Stimulated activated naive B cell treated with anti-CD40 and anti-IgM and Interleukin-4, amounts not matched to agents 10 μg/mL and 1 μg/mL and 100 μg/mL, for 72 hours (primary cell): ENCODE results near the gene GCNA.
"Not testable (repeated sequence)": the region's sequence is repeated elsewhere in the genome, so short reads cannot be mapped to it uniquely, and the experiment has no call there.

Experiments
- ATAC-seq, 2 donors: fragments of 150-1000 bp; cut with Tn5 transposase; replicated peaks; 2 replicates each; pipeline ENCODE4 v1.10.0; 2021; ENCODE audit warnings: moderate library complexity in 1 of 2
- DNase-seq: peaks from one replicate; pipeline ENCODE4 v3.0.0; 2021
- H3K27ac Mint-ChIP-seq: one replicate; pipeline ENCODE4 v1.8.0; 2022; ENCODE audit warnings: mild to moderate bottlenecking, mixed read lengths
- H3K27me3 Mint-ChIP-seq, 2 donors: one replicate each; pipeline ENCODE4 v1.8.0; 2022; ENCODE audit warnings: mixed read lengths in 2 of 2
- H3K36me3 Mint-ChIP-seq, 2 donors: one replicate each; pipeline ENCODE4 v1.8.0; 2022; ENCODE audit warnings: mixed read lengths in 2 of 2, mild to moderate bottlenecking in 1 of 2
- H3K4me1 Mint-ChIP-seq, 2 donors: one replicate each; pipeline ENCODE4 v1.8.0; 2022; ENCODE audit warnings: mixed read lengths in 2 of 2, mild to moderate bottlenecking in 1 of 2
- H3K4me3 Mint-ChIP-seq, 2 donors: one replicate each; pipeline ENCODE4 v1.8.0; 2022; ENCODE audit warnings: mild to moderate bottlenecking in 2 of 2, mixed read lengths in 2 of 2, moderate library complexity in 1 of 2
- H3K9me3 Mint-ChIP-seq, 2 donors: one replicate each; pipeline ENCODE4 v1.8.0; 2022; ENCODE audit warnings: mixed read lengths in 2 of 2, mild to moderate bottlenecking in 1 of 2

The GCNA gene

DNA sequence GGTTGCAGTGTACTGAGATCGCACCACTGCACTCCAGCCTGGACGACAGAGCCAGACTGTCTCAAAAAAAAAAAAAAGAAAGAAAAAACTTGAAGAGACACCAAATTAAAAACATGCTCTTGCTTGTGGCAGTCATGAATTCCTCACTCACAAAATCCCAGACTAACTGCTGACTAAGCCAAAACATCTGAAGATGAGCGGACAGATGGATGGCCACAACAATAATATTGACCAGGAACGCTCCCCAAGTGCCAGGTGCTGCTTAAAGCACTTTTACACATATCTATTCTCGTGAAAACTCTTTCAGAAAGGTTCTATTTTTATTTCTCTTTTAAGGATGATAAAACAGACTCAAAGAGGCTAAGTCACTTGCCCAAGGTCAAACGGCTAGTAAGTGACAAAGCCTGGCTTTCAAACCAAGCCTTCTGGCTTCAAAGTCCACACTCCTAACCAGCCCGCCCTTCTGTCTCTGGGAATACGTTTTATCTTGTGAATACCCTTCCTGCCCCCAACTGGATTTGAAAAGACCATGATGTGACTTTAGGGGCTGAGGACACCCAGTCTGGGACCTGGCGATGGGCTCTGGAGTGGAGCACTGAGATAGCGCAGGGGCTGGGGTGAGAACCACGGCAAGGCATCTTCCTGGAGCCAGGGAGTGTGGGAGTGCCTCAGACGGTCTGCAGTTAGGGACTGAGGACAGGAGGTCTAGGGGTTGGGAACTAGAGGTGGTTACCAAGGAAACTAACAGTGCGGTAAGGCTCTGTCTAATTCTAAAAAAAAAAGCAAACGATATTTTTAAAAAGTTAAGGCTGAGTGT lies 49.6 kb downstream of the GCNA start:
- no peak for ATAC-seq
- Mint-ChIP-seq H3K4me1 (peaks cover 35 to 45% of the 10 kb centered on the region in 2 donors), H3K27ac (peak overlapping the region; percentile 7), H3K4me3 (no peak overlapping the region), H3K9me3 (no peaks in the 10 kb centered on the region), H3K36me3 (peaks cover 3 to 5% of the 10 kb centered on the region in 2 donors), H3K27me3 (no peaks in the 10 kb centered on the region)
- no peak for DNase-seq

DNA sequence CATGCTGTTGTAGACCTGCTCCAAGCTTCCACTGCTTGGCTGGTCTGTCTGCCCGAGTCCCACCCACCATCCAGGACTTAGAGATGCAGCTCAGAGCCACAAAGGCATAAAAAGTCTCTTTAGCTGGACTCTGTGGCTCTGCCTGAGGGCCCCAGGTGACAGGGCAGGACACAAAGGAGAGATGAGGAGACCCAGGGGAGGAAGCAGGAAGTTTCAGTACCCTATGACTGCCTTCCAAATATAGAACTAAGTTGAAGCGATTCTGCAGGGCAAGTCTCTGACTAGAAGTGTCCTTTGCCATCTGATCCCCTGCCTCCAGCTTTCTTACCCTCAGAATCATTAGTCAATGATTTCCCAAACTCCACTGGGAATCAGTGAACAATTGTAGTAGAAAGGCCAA lies 51.2 kb downstream of the GCNA start:
- DNase-seq (no peak), ATAC-seq (peak; percentile 82 to 92)
- H3K36me3 Mint-ChIP-seq = peaks cover 0 to 3% of the 10 kb centered on the region in 2 donors
- H3K9me3 Mint-ChIP-seq = no peaks in the 10 kb centered on the region
- no peak overlapping the region for H3K27ac Mint-ChIP-seq
- peaks cover 31 to 44% of the 10 kb centered on the region in 2 donors for H3K4me1 Mint-ChIP-seq
- no peaks in the 10 kb centered on the region for H3K27me3 Mint-ChIP-seq
- peak overlapping the region in 1 of 2 donors; percentile 18 for H3K4me3 Mint-ChIP-seq

DNA sequence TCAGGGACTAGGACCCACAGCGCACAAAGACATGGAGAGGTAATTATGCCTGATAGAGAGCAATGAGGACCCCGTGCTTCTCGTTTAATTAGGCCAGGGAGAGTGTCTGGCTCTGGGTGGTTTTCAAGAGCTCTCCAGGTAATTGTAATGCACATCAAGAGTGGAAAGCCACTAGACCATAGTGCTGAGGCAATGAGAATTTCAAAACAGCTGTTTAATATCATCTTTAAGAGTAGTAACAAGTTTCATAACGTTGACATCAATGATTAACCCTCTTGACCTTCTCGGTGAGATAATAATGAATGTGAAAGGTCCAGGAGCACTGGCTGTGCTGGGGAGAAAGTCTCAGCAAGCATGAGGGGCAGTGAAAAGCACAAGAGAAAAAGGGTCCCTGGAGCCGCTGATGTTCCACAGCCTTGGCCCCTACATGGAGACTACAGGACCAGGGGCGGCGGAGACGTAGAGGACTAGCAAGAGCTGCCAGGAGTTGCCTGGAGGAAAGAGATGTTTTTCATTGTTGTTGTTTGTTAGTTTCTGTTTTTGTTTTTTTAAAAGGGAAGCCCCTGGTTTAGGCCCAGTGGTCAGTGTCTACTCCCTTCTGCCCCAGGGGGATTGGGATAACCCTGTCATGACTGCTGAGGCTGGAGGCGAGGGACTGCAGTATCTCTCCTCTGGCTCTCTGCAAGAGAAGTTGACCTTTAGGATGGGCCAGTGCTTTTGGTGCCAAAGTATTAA lies 54.9 kb downstream of the GCNA start:
- DNase-seq (no peak), ATAC-seq (peak; percentile 45 to 68)
- Mint-ChIP-seq H3K27me3 (no peaks in the 10 kb centered on the region), H3K36me3 (no peaks in the 10 kb centered on the region), H3K9me3 (no peaks in the 10 kb centered on the region), H3K27ac (peak overlapping the region; percentile 17), H3K4me3 (peak overlapping the region in 1 of 2 donors; percentile 62), H3K4me1 (peaks cover 33 to 34% of the 10 kb centered on the region in 2 donors)

DNA sequence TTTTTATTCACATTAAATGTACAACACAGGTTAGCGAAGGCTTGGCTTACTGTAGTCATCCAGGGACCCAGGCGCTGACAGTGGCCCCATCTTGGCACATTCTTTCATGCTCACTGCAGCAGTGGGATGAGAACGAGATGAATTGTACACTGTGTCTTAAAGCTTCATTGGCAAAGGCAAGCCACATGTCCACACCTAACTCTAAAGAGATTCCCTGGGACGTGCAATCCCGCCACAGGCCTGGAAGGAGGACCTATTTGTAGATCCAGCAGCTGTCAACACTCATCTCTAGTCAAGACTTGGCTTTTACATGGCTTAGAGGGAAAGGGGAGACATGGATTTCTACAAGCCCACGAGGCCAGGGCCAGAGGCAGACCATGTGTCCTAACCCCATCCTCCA lies 56.1 kb downstream of the GCNA start:
- H3K9me3 Mint-ChIP-seq = no peaks in the 10 kb centered on the region
- peaks cover 23 to 27% of the 10 kb centered on the region in 2 donors for H3K4me1 Mint-ChIP-seq
- H3K4me3 Mint-ChIP-seq = no peak overlapping the region
- no peaks in the 10 kb centered on the region for H3K27me3 Mint-ChIP-seq
- DNase-seq (no peak), ATAC-seq (no peak)
- no peak overlapping the region for H3K27ac Mint-ChIP-seq
- H3K36me3 Mint-ChIP-seq = no peaks in the 10 kb centered on the region

DNA sequence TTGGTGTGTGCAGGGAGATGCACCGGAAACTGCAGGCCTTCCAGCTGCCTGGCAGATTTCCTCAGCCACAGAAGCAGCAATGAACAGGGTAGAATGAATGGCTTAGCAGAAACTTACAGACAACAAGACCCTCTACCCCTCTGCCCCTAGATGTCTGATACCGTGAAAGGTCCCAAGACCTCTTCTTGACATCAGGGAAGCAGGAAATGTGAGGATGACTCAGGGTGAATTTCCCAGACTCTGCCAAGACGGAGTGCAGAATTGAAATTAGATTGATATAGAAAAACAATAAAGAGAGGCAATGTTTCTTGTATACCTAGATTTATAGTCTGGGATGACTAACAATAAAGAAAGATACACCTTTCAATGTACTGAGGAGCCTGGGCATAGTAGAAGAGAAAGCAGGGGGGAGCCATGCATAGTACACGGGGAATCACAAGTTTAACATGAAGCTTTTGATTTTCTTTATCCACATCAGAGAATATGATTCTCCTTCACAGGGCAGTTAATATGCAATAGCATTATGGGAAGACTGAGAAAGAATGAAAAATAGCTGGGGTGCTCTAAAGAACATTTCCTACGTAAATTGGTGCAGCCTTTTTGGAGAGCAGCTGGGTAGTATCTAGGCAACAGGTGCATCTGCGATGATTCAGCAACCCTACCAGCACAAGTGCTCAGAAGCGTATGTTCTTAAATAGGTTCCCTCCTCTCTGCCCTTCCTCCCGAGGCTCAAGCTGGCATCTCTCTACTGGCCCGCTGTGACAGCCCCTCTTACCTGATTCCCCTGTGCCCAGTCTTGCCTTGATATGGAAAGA lies 58.4 kb downstream of the GCNA start:
- Mint-ChIP-seq H3K4me3 (no peak overlapping the region), H3K4me1 (peaks cover 16 to 20% of the 10 kb centered on the region in 2 donors), H3K27me3 (no peaks in the 10 kb centered on the region), H3K9me3 (no peaks in the 10 kb centered on the region), H3K27ac (peak overlapping the region; percentile 38), H3K36me3 (no peaks in the 10 kb centered on the region)
- DNase-seq (no peak), ATAC-seq (peak; percentile 63 to 65)

DNA sequence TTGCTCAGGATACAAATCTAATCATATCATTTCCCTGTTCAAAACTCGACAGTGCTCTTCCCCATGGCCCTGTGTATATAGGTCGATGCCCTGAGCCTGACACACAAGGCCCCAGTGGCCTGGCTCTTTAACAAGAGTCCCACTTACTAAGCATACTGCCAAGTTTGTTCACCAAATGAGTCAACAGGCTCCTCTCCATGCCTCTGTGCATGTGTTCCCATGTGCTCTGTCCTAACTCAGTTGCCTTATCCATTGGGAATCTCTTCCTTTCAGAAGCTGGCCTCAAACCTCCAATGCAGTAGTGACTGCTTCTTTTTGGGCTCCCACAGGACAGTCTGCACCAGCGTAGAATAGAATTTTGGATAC lies 59.0 kb downstream of the GCNA start:
- peaks cover 16 to 20% of the 10 kb centered on the region in 2 donors for H3K4me1 Mint-ChIP-seq
- no peaks in the 10 kb centered on the region for H3K27me3 Mint-ChIP-seq
- H3K27ac Mint-ChIP-seq = peak overlapping the region; percentile 38
- ATAC-seq (peak; percentile 35 to 41), DNase-seq (no peak)
- no peaks in the 10 kb centered on the region for H3K36me3 Mint-ChIP-seq
- H3K9me3 Mint-ChIP-seq = peaks cover 0 to 1% of the 10 kb centered on the region in 2 donors
- no peak overlapping the region for H3K4me3 Mint-ChIP-seq

DNA sequence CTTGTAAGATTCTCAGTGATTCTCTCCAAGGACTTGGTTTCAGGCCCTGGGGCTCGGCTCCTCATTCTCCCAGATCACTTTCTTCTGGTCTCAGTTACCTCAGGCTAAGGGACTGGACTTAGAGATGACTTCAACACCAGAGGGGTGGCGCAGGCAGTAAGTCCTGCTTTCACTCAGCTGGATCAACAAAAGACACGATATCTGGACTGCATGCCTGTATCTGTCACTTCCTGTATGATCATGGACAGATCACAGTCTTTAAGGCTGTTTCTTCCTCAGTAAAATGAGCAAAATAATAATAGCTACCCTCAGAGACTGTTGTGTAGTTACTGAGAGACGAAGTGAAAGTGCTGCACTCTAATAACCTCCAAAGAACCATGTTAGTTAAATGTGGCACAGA lies 59.6 kb downstream of the GCNA start:
- Mint-ChIP-seq H3K9me3 (peaks cover 0 to 1% of the 10 kb centered on the region in 2 donors), H3K36me3 (no peaks in the 10 kb centered on the region), H3K27me3 (no peaks in the 10 kb centered on the region), H3K4me1 (peaks cover 10 to 17% of the 10 kb centered on the region in 2 donors), H3K27ac (no peak overlapping the region), H3K4me3 (no peak overlapping the region)
- ATAC-seq (peak; percentile 65 to 68), DNase-seq (no peak)

DNA sequence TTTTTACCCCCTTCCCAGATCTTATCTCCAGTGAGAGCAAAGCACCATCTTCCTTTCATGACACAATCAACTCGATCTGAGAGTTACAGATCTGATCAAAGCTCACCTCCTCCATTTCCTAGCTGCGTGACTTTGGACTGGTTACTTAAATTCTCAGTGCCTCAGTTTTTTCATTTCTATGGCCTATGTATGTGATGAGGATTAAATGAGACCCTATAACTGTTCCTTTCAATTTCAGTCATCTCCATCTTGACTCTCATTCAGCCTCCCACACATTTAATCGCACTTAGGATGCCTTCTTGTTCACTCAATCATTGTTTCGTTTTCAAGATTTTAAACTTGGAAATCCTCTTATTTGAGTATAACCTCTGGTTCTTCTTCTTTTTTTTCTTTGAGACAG lies 60.2 kb downstream of the GCNA start:
- H3K27ac Mint-ChIP-seq = no peak overlapping the region
- no peaks in the 10 kb centered on the region for H3K27me3 Mint-ChIP-seq
- peaks cover 5 to 12% of the 10 kb centered on the region in 2 donors for H3K4me1 Mint-ChIP-seq
- H3K36me3 Mint-ChIP-seq = no peaks in the 10 kb centered on the region
- no peak for DNase-seq
- ATAC-seq = no peak
- H3K9me3 Mint-ChIP-seq = peaks cover 0 to 1% of the 10 kb centered on the region in 2 donors
- H3K4me3 Mint-ChIP-seq = no peak overlapping the region

DNA sequence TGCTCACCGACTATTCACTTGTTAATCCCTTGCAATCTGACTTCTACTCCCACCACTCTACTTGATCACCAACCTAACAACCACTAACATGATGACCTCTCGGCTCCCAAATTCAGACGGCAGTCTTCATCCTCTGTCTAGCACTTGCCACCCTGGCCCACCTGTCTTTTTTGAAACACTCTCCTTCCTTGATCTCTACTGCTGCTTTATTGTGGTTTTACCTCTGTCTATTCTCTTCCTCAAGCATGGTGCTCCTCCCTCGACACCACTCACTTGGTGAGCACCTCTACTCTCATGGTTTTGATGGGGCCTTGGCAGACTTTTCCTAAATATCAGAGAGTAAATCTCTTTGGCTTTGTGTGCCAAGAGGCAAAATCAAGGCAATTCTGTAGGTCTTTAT lies 61.8 kb downstream of the GCNA start:
- DNase-seq (no peak), ATAC-seq (no peak)
- no peaks in the 10 kb centered on the region for H3K27me3 Mint-ChIP-seq
- H3K4me1 Mint-ChIP-seq = peaks cover 0 to 10% of the 10 kb centered on the region in 2 donors
- H3K4me3 Mint-ChIP-seq = no peak overlapping the region
- peaks cover 0 to 1% of the 10 kb centered on the region in 2 donors for H3K9me3 Mint-ChIP-seq
- H3K27ac Mint-ChIP-seq = no peak overlapping the region
- H3K36me3 Mint-ChIP-seq = no peaks in the 10 kb centered on the region

DNA sequence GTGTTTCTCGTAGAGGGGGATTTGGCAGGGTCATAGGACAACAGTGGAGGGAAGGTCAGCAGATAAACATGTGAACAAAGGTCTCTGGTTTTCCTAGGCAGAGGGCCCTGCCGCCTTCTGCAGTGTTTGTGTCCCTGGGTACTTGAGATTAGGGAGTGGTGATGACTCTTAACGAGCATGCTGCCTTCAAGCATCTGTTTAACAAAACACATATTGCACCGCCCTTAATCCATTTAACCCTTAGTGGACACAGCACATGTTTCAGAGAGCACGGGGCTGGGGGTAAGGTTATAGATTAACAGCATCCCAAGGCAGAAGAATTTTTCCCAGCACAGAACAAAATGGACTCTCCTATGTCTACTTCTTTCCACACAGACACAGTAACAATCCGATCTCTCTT lies 66.2 kb downstream of the GCNA start:
- not testable (repeated sequence) for H3K27me3 Mint-ChIP-seq, ATAC-seq, DNase-seq, H3K4me1 Mint-ChIP-seq, H3K36me3 Mint-ChIP-seq, H3K4me3 Mint-ChIP-seq, H3K27ac Mint-ChIP-seq, H3K9me3 Mint-ChIP-seq

DNA sequence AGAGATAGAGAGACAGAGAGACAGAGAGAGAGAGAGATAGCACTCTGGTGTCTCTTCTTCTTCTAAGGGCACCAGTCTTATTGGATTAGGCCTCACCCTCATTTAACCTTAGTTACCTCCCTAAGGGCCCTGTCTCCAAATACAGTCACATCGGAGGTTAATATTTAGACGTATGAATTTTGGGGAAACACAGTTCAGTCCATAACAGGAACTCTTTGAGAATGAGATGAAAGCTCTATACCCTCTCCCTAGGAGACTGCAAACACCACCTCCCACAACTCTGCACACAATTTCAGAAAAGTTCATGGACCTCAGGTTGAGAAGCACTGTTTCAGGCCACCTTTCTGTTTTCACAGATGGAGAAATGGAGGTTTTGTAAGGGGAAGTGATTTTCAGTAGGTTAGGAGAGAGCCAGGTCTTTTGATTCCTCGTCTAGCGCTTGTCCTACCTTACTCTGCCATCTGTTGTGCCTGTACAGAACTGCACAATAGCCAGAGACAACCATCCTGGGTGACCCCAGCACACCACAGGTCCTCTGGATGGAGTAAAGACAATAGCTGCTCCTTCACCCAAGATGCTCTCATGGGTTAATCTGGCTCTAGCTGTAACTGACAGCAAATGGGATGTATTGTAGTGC lies 72.2 kb downstream of the GCNA start:
- peak; percentile 91 to 92 for ATAC-seq
- no peak overlapping the region for H3K27ac Mint-ChIP-seq
- no peak for DNase-seq
- peaks cover 0 to 5% of the 10 kb centered on the region in 2 donors for H3K9me3 Mint-ChIP-seq
- H3K4me1 Mint-ChIP-seq = peaks cover 3 to 5% of the 10 kb centered on the region in 2 donors
- no peaks in the 10 kb centered on the region for H3K27me3 Mint-ChIP-seq
- H3K4me3 Mint-ChIP-seq = no peak overlapping the region
- no peaks in the 10 kb centered on the region for H3K36me3 Mint-ChIP-seq

DNA sequence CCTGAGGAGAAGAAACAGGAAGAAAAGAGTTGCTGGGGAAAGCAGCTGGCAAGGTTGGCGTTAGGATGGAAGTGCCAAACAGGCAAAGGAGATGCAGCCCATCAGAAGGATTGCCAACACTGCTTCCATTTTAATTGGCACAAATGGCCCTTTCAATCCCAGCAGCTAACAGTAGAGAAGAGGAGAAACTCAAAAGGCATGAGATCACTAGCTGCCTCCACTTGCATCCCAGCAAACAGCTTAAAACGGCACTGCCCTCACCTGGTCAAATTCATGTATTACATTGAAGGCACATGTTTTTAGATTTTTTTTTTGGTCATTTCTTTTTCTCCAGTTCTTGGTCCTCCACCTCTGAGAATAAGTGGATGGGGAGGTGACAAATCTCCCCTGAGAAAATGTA lies 74.2 kb downstream of the GCNA start:
- Mint-ChIP-seq H3K27ac (no peak overlapping the region), H3K4me3 (no peak overlapping the region), H3K9me3 (peaks cover 0 to 5% of the 10 kb centered on the region in 2 donors), H3K4me1 (peaks cover 4 to 19% of the 10 kb centered on the region in 2 donors), H3K36me3 (no peaks in the 10 kb centered on the region), H3K27me3 (no peaks in the 10 kb centered on the region)
- DNase-seq (no peak), ATAC-seq (peak; percentile 53 to 62)

DNA sequence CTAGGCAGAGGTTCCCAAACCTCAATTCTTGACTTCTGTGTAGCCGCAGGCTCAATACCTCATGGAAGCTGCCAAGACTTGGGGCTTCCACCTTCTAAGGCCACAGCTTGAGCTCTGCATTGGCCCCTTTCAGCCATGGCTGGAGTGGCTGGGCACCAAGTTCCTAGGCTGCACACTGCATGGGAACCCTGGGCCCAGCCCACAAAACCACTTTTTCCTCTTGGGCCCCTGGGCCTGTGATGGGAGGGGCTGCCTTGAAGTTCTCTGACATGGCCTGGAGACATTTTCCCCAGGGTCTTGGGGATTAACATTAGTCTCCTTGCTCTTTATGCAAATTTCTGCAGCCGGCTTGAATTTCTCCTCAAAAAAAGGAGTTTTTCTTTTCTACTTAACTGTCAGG lies 75.1 kb downstream of the GCNA start:
- Mint-ChIP-seq H3K9me3 (peaks cover 0 to 5% of the 10 kb centered on the region in 2 donors), H3K4me1 (peaks cover 4 to 19% of the 10 kb centered on the region in 2 donors), H3K27ac (no peak overlapping the region), H3K36me3 (no peaks in the 10 kb centered on the region), H3K27me3 (no peaks in the 10 kb centered on the region), H3K4me3 (no peak overlapping the region)
- ATAC-seq (no peak), DNase-seq (no peak)

DNA sequence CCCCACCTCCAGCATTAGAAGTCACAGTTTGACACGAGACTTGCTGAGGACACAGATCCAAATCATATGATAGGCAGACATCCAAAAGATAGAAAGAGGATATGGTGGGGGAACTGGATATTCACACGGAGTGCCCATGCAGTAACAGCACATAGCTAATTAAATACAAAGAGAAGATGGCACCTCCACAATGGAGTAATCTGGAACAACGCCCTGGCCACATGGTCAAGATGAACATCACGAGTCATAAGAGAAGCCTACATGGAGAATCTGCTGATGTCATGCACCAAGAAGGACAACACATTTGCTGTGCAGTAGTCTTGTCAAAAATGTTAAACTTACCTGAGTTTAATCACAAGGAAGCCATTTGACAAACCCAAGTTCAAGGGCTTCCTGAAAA lies 79.0 kb downstream of the GCNA start:
- peaks cover 0 to 6% of the 10 kb centered on the region in 2 donors for H3K27me3 Mint-ChIP-seq
- no peak overlapping the region for H3K27ac Mint-ChIP-seq
- H3K4me1 Mint-ChIP-seq = peaks cover 7 to 18% of the 10 kb centered on the region in 2 donors
- DNase-seq (no peak), ATAC-seq (no peak)
- no peak overlapping the region for H3K4me3 Mint-ChIP-seq
- no peaks in the 10 kb centered on the region for H3K9me3 Mint-ChIP-seq
- H3K36me3 Mint-ChIP-seq = no peaks in the 10 kb centered on the region
